Activated T-cell treated with anti-CD3 and anti-CD28 coated beads, Interleukin-2, amount 50 U/mL, for 4 hours (primary cell): Measurements from ENCODE around the gene ZNF625. TPM values are rescaled to one million over a fixed set of nuclear protein-coding genes. Genes with fewer than 3 reads are reported as not detected.
"Not testable (repeated sequence)": the region's sequence is repeated elsewhere in the genome, so short reads cannot be mapped to it uniquely, and the experiment has no call there.

Experiments used
- ATAC-seq, 2 donors: fragments of 200-7000 bp; cut with Tn5 transposase; one replicate each; pipeline ENCODE4 v1.10.0; 2021
- DNase-seq: peaks from one replicate; pipeline ENCODE4 v3.0.0-alpha.2; 2020
- H3K27me3 Mint-ChIP-seq: one replicate; pipeline ENCODE4 v1.8.0; 2021; ENCODE audit warnings: low read depth, mixed read lengths
- H3K36me3 Mint-ChIP-seq: one replicate; pipeline ENCODE4 v1.8.0; 2022; ENCODE audit warnings: mixed read lengths; ENCODE audit not compliant: insufficient read depth
- H3K4me1 Mint-ChIP-seq: one replicate; pipeline ENCODE4 v1.8.0; 2021; ENCODE audit warnings: low read depth, mixed read lengths
- H3K4me3 Mint-ChIP-seq: one replicate; pipeline ENCODE4 v1.8.0; 2021; ENCODE audit warnings: mild to moderate bottlenecking, moderate library complexity, mixed read lengths
- H3K9me3 Mint-ChIP-seq: one replicate; pipeline ENCODE4 v1.8.0; 2021; ENCODE audit warnings: mixed read lengths
- total RNA-seq, 3 donors: library from RNA; stranded (reverse); gene quantifications; one replicate each; pipeline ENCODE4 v1.2.1, GENCODE V29; 2021

Gene ZNF625
- total RNA-seq, 3 donors from 2014 or later = 0.98 to 1.6 (median 1.1) TPM

DNA sequence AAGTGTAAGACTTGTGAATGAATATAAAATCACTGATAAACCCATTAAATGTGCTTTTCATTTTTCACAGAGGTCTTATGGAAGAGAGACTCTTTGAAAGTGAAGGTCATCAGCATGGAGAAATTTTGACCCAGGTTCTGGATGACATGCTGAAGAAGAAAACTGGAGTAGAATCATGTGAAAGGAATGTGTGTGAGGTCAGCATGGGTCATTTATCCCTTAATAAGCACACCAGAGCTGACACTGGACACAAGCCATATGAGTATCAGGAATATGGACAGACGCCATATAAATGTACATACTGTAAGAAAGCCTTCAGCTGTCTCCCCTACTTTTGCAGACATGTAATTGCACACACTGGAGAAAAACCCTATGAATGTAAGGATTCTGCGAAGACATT, 45.4 kb downstream of the ZNF625 start:
- ATAC-seq = no peak
- Mint-ChIP-seq H3K36me3 (peaks cover 3% of the 10 kb centered on the region), H3K4me3 (no peak overlapping the region), H3K9me3 (peaks cover 17% of the 10 kb centered on the region), H3K4me1 (peaks cover 12% of the 10 kb centered on the region), H3K27me3 (no peaks in the 10 kb centered on the region)
- DNase-seq = no peak

DNA sequence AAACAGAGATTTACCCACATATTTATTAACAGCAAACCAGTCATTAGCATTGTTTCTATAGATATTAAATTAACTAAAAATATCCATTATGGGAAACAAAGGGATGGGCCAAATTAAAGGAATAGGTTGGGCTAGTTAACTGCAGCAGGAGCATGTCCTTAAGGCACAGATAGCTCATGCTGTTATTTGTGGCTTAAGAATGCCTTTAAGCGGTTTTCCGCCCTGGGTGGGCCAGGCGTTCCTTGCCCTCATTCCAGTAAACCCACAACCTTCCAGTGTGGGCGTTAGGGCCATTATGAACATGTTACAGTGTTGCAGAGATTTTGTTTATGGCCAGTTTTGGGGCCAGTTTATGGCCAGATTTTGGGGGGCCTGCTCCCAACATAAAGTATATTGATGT, 52.6 kb downstream of the ZNF625 start:
- not testable (repeated sequence) for H3K36me3 Mint-ChIP-seq, H3K9me3 Mint-ChIP-seq, H3K4me3 Mint-ChIP-seq, H3K27me3 Mint-ChIP-seq, H3K4me1 Mint-ChIP-seq, ATAC-seq, DNase-seq

DNA sequence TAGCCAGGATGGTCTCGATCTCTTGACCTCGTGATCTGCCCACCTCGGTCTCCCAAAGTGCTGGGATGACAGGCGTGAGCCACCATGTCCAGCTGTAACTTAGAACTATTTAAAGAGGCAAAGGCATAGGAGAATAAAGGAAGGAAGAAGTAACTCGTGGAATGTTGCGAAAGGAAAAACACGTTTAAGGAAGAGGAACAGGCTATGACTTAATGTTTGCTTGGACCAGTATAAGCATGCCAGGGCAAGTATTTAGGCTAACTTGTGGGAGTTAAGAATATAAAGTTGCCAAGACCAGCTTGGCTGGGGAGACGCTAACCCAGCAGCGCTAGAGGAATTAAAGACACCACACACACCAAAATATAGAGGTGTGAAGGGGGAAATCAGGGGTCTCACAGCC, 58.5 kb downstream of the ZNF625 start:
- peaks cover 4% of the 10 kb centered on the region for H3K9me3 Mint-ChIP-seq
- H3K27me3 Mint-ChIP-seq = peaks cover 9% of the 10 kb centered on the region
- ATAC-seq = no peak
- peaks cover 2% of the 10 kb centered on the region for H3K4me1 Mint-ChIP-seq
- DNase-seq = no peak
- H3K36me3 Mint-ChIP-seq = peaks cover 3% of the 10 kb centered on the region
- H3K4me3 Mint-ChIP-seq = no peak overlapping the region

DNA sequence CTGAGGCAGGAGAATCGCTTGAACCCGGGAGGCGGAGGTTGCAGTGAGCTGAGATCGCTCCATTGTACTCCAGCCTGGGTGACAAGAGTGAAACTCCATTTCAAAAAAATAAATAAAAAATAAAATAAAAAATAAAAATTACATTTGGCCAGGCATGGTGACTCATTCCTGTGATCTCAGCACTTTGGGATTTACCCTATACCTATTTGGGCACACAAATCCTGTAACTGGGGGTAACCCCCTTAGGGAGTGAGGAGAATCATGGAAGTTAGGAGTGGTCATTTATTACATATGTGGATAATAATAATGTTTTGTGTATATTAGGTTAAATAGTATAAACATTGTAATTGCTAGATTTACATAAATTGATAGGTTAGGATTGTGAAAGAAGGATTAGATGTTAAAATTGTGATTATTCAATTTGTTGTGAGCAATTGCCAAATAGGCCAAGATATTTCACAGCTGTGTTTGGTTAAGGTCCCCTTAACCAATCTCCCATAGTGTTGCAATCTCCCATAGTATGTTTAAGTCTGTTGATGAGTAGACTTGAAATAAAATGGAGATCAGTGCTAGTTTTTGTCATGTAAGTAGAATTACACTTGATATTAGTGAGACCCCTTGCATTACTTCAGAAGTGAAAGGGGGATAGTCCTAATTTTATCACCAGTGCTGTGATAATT, 61.3 kb downstream of the ZNF625 start:
- no peak for ATAC-seq
- Mint-ChIP-seq H3K27me3 (peaks cover 9% of the 10 kb centered on the region), H3K9me3 (peaks cover 4% of the 10 kb centered on the region), H3K36me3 (peaks cover 3% of the 10 kb centered on the region), H3K4me3 (no peak overlapping the region), H3K4me1 (peaks cover 6% of the 10 kb centered on the region)
- no peak for DNase-seq

Other genes with a start within 250 kb of the ZNF625 start
- gene ZNF700, start 231.6 kb downstream of the ZNF625 start, total RNA-seq = 1 to 10 TPM; 6.3 to 6.4 (median 6.4) TPM
- under 1 TPM; 0.24 to 0.56 (median 0.27) TPM for gene ZNF763, start 191.7 kb downstream of the ZNF625 start, total RNA-seq
- under 1 TPM; 0.16 to 0.57 (median 0.51) TPM for gene ZNF433, start 121.1 kb downstream of the ZNF625 start, total RNA-seq
- gene ZNF878, start 103.8 kb downstream of the ZNF625 start, total RNA-seq = under 1 TPM; 0.13 to 0.28 (median 0.19) TPM
- 1 to 10 TPM; 1.9 to 3.1 (median 2.8) TPM for gene ZNF844, start 92.0 kb downstream of the ZNF625 start, total RNA-seq
- 1 to 10 TPM; 1.0 to 2.5 (median 1.2) TPM for gene ZNF20, start 16.4 kb downstream of the ZNF625 start, total RNA-seq
- gene ZNF136, start 6.4 kb upstream of the ZNF625 start, total RNA-seq = 10 to 100 TPM in 1 of 3 donors, 1 to 10 TPM in 2; 9.7 to 11.6 (median 9.8) TPM
- 1 to 10 TPM; 4.9 to 7.1 (median 6.1) TPM for gene ZNF44, start 138.1 kb upstream of the ZNF625 start, total RNA-seq
- 1 to 10 TPM; 1.3 to 1.6 (median 1.4) TPM for gene ZNF563, start 176.9 kb upstream of the ZNF625 start, total RNA-seq
- under 1 TPM; 0.29 to 0.81 (median 0.73) TPM for gene ZNF442, start 208.9 kb upstream of the ZNF625 start, total RNA-seq
- gene ZNF799, start 244.5 kb upstream of the ZNF625 start, total RNA-seq = 1 to 10 TPM; 1.9 to 2.1 (median 2.0) TPM